GM10266 (cell line): ENCODE results near the gene FUT2.
"Not testable (repeated sequence)": the region's sequence is repeated elsewhere in the genome, so short reads cannot be mapped to it uniquely, and the experiment has no call there.

Experiments used
- DNase-seq: peaks from one replicate; pipeline ENCODE4 v3.0.0; 2012; ENCODE audit errors: extremely low spot score
- TF ChIP-seq, protein P1 (sequence below): IDR thresholded peaks from 2 replicates; pipeline ENCODE4 v1.5.1; 2012; ENCODE audit warnings: mild to moderate bottlenecking, low read depth; ENCODE audit not compliant: control insufficient read depth, insufficient read depth; ENCODE audit errors: missing control alignments

The FUT2 gene

GRCh38 chr19:48676887-48677286 lies 18.9 kb upstream of the FUT2 start:
- no peak for DNase-seq
- TF ChIP-seq, protein P1, sequence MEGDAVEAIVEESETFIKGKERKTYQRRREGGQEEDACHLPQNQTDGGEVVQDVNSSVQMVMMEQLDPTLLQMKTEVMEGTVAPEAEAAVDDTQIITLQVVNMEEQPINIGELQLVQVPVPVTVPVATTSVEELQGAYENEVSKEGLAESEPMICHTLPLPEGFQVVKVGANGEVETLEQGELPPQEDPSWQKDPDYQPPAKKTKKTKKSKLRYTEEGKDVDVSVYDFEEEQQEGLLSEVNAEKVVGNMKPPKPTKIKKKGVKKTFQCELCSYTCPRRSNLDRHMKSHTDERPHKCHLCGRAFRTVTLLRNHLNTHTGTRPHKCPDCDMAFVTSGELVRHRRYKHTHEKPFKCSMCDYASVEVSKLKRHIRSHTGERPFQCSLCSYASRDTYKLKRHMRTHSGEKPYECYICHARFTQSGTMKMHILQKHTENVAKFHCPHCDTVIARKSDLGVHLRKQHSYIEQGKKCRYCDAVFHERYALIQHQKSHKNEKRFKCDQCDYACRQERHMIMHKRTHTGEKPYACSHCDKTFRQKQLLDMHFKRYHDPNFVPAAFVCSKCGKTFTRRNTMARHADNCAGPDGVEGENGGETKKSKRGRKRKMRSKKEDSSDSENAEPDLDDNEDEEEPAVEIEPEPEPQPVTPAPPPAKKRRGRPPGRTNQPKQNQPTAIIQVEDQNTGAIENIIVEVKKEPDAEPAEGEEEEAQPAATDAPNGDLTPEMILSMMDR, result no peak

DNA sequence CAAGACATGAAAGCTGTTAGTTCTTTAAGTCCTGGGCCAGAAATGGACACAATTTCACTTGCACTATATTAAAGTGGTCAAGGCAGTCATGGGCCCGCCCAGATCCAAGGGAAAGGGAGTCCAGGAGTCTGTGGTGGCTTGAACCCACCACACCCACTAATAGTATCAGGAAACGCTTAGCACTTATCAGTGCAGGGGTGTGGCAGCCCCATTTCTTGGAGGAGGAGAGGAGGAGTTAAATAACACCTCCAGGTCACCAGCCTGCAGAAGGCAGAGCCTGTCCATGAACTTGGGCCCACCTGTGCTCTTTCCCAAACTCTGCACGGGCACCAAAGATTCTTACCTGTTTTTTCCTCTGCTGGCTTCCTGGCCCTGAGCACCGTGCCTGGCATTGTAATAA lies 17.6 kb upstream of the FUT2 start:
- no peak for DNase-seq
- TF ChIP-seq, protein P1, result no peak

DNA sequence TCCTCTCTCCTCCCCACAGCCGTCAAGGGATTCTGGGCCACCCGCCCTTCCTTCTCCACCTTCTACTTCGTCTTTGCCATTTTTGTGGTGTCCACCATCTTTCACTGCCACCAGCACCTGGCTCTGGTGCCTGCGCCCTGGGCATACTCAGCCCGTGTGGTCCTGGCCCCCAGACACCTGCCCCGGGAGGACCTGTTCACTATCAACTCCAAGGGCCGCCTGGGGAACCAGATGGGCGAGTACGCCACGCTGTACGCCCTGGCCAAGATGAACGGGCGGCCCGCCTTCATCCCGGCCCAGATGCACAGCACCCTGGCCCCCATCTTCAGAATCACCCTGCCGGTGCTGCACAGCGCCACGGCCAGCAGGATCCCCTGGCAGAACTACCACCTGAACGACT lies 15.8 kb upstream of the FUT2 start:
- not testable (repeated sequence) for DNase-seq

- no peak for DNase-seq
- TF ChIP-seq, protein P1, result no peak
Observed at GRCh38 chr19:48680436-48681126, 15.2 kb upstream of the FUT2 start.

DNA sequence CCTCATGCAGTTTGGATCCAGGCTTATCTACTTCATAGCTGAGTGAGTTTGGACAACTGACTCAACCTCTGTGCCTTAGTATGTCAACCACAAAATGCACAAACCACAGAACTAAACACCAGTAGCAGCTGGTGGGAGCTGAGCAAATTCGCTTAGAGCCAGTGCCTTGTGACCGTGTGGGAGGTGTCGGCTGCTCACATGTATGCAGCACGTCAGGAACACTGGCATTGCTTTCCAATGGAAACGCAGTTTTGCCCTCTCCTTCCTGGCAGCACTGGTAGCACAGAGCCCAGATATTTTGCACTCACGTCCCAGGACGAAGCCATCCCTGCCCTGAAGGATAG lies 14.7 kb upstream of the FUT2 start:
- TF ChIP-seq, protein P1, result no peak
- DNase-seq, result no peak

DNA sequence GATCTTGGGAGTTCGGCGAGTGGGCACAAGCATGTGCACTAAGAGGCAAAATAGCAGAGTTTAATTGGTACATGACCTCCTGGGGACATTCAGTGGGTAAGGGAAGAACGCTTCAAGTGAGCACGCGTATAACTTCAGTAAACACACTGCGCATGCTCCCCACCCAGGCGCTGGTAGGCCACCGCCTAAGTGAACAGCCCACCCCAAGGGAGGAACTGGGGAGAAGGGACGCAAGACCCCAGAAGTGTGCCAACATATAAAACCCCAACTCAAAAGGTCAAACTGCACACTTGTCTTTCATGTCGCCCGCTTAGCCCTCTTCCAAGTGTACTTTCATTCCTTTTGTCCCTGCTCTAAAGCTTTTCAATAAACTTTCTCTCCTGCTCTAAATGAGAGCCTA lies 12.4 kb upstream of the FUT2 start:
- DNase-seq, result no peak
- TF ChIP-seq, protein P1, result no peak

DNA sequence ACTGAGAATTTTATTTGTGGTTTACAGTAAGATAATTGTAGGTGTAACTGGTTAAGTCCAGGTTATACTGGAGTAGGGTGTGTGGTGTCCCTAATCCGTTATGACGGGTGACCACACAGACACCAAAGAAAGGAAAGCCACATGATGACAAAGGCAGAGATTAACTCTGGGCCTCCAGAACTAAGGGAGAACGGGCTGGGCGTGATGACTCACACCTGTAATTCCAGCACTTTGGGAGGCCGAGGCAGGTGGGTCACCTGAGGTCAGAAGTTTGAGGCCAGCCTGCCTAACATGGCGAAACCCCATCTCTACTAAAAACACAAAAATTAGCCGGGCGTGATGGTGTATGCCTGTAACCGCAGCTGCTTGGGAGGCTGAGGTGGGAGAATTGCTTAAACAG lies 10.2 kb upstream of the FUT2 start:
- TF ChIP-seq, protein P1, result no peak
- no peak for DNase-seq

DNA sequence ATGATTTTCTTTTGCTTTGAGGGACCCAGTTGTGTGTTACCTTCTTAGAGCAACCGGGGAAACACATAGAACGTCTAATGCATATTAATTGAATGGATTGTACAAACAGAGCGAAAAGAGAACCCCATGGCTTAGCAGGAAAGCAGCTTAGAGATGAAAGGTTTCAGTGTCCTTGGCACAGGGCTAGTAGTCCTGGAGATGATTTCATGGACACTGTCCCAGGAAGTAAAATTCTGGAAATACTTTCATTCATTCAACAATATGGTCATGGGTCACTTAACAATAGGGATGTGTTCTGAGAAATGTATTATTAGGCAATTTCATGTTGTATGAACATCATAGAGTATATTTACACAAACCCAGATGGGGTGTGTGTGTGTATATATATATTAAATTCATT lies 9.7 kb upstream of the FUT2 start:
- no peak for DNase-seq
- TF ChIP-seq, protein P1, result no peak

GRCh38 chr19:48686637-48687036 lies 9.1 kb upstream of the FUT2 start:
- DNase-seq, result not testable (repeated sequence)
